Kidney tubule cell (primary cell): ENCODE measurements around the gene KSR1.
"Not testable (repeated sequence)": the region's sequence is repeated elsewhere in the genome, so short reads cannot be mapped to it uniquely, and the experiment has no call there.

Experiments used
- DNase-seq: peaks from one replicate; pipeline ENCODE4 v3.0.0-alpha.2; 2018; ENCODE audit warnings: low spot score

The KSR1 gene

DNA sequence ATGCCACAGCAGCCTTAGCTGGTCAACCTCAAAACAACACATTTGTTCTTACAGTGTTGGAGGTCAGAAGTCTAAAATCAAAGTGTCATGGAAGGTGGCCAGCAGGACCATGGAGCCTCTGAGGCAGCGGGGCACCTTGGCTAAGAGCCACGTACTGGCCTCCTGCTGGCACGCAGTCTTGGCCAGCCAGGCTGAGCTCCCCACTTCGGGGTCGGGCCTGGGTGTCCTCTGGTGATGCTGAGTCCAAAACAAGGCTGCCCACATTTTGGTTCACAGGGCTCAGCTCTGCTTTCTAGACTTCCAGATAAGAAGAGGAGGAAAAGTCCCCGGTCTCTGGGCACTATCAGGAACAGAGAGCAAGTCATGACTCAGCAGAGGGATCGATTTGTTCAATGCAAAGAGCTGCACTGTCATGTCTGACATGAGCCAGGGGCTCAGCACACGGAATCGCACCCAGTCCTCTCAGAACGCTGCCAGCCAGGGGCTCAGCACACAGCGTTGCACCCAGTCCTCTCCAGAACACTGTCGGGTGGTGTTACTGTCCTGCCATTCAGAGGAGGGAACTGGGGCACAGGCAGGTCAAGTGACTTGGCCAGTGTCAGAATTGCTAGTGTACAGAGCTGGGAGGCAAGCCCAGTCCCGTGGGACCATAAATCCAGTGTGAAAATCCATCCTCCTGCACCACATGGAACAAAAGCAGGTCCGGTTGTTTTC is 177.2 kb downstream of the KSR1 start:
- no peak for DNase-seq

DNA sequence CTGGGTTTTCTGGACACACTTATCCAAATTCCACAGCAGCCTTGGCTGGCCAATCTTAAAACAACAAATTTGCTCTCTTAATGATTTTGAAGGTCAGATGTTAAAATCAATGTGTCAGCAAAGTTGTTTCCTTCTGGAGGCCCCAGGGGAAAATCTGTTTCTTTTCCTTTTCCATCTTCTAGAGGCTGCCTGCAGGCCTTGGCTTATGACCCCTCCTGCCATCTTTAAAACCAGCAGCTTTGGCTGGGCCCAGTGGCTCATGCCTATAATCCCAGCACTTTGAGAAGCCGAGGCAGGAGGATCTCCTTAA is 177.7 kb downstream of the KSR1 start:
- DNase-seq: no peak

DNA sequence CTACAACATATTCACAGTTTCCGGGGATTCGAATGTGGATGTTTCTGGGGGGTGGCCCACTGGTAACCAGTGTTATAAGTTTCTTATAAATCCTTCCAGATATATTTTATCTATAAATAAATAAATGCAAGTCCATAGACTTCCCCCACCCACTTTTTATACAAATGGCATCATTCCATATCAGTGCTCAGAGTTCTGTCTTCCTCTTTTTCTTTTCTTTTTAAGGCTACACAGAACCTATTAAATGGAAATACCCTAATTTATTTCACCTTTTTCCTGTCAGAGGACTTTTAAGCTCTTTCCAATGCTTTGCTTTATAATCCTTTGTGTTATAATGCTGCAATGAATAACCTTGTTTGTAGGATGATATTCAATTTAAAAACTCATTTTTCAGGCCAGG is 178.5 kb downstream of the KSR1 start:
- no peak for DNase-seq

DNA sequence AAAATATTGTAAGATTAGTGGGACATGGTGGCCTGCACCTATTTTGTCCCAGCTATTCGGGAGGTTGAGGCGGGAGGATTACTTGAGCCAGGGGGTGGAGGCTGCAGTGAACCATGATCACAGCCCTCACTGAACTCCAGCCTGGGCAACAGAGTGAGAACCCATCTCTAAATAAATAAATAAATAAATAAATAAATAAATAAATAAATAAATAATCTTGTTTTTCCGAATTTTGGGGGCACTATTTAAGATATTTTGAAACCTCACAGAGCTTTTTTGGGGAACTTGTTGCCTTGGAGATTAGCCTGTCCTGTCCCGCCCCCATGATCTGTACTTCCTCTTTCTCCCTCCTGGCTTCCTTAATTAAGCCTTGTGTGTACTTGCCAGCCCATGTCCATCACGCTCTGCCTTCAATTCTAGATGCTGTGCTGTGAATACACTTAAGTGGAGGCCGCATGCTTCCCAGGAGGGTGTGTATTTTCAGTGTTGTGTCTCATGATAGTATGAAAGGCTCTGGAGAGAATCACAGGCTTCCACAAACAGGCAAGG is 179.1 kb downstream of the KSR1 start:
- DNase-seq: no peak

DNA sequence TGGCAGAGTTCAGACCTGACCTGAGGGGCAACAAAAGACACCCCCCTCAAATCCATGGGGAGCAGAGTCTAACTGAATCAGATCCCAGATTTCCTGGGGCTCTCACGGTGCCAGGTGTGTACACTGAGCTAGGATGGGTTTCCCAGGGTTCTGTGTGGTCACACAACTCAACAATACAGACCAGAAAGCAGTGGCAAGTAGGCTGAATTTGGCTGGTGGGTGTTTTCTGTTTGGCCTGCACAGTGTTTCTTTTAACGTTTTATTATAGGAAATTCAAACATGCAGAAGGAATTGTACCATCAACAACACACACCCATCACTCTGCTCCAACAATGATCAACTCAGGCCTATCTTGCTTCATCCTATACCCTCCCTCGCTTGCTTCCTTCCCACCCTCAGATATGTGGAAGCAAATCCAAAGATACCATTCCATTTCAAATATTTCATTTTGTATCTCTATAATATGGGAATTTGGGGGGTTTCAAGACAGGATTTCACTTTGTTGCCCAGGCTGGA is 179.8 kb downstream of the KSR1 start:
- DNase-seq: not testable (repeated sequence)

DNA sequence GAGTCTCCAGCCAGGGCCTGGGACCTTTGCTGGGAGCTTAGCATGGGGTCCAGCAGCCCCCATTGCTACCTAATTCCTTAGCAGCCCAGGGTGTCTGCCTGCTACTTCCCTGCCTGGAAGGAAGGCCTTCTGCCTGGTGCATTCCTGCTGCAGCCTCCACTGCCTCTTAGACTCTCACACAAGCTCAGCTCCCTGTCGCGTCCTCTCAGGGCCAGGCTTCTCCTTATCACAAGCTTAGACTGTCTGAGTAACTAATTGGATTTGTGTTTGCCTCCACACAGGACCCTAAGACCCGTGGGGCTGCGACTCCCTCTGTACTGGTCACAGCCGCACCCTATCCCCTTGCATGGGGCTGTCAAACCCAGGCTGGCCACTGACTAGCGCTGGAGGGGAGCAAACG is 181.6 kb downstream of the KSR1 start:
- DNase-seq: not testable (repeated sequence)

DNA sequence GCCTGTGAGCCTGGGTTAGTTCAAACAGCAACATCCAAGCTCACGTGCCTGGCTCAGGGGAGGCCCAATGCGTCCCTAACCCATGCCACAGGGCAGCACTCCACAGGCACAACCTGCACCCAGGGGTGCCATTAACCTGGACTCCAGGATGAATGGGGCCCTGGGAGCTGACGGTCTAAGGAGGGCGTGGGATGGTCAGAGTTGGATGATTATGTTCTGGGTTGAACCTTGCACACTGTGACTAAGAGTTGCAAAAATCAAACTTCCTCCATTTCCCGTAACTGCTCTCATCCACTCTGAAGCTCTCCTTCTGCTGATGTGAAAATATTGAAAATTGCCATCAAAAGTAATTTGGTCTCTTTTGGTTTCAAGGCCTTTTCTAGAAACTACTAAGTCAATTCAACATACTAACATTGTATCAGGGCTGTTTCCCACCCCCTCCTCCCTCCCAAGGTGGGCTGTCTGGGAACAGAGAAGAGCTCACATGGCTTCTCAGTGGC is 182.2 kb downstream of the KSR1 start:
- not testable (repeated sequence) for DNase-seq

DNA sequence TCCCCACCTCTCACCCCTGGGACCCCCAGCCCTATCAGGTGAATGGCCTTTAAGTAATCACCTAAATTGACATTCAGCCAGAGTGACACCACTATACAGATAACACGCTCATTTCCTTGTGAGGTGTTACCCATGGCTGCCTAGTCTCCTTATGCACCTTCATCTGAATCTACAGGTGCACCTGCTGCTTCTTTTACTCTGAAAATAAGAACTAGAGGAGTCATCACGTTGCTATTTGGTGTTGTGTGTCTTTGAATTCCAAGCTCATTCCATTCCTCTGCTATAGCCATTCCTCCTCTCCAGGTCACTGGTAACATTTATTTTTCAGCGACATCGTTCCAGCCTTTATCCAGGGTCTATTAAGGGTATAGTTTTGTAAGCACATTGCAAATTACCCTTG is 184.5 kb downstream of the KSR1 start:
- peak; percentile 53 for DNase-seq

DNA sequence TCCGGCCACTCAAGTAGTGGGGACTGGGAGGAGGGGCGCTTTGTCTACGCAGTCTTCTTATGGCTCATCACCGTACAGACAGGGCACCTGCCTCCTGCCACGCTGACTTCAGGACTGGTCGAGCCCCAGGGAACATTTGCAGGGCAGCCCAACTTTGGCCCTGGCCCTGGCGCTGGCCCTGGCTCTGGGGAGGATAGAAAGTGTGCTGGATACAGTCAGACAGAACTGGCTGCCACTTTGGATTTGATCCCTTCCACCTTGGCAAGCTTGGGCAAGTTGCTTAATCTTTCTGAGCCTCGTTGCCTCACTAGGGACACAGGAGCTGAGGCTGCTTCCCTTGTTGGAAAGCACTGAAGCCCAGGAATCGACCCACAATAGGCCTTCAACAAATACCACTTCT is 188.3 kb downstream of the KSR1 start:
- DNase-seq: no peak

DNA sequence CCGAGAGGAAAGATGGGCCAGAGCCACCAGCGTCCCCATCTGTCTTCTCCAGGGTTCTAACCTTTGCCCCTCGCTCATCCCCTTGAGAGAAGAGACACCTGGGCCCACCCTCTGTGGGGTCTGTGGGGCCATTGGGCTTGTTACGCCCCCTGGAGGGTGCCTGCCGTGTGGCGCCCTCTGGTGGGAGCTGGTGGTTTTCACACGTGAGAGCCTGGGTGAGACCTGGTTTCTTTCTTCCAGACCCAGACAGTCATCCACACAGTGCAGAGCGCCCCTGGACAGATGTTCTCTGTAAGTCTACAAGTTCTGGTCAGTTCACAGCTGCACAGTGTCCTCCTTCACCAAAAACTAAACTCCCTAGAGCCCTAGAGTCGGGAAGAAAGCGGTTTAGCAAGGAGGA is 189.4 kb downstream of the KSR1 start:
- DNase-seq: not testable (repeated sequence)

DNA sequence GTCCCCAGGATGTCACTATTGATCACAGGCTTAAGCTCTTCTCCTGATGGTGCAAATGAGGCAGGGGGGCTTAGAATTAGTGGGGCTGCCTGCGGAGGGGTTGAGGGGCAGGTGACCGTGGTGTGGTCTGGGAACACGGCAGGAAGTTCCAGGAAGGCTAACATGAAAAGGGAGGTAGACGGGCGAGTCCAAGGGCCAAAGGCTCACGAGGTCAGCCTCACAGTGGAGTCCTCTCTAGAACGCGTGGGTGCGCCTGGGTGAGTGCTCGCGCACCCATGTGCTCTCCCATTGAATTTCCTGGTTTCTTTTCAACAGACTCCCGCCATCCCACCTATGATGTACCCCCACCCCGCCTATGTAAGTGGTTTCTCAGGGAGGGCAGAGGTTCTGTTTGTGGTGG is 190.0 kb downstream of the KSR1 start:
- DNase-seq: no peak

DNA sequence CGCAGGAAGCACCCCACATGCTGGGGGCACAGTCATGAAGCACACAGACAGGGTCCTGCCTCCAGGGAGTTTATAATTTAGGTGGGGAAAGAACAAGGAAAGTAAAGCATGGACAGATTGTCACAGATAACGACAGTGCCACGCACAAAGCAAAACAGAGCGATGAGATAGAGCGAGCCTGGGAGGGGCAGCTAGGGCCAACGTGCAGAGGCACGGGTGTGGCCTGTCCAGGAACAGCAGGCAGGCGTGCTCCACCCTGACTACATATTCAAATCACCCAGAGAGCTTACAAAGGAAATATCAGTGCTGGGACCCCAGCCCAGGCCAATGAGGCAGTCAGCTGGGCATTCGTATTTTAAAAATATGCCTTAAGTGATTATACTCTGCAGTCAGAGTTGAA is 191.5 kb downstream of the KSR1 start:
- no peak for DNase-seq

DNA sequence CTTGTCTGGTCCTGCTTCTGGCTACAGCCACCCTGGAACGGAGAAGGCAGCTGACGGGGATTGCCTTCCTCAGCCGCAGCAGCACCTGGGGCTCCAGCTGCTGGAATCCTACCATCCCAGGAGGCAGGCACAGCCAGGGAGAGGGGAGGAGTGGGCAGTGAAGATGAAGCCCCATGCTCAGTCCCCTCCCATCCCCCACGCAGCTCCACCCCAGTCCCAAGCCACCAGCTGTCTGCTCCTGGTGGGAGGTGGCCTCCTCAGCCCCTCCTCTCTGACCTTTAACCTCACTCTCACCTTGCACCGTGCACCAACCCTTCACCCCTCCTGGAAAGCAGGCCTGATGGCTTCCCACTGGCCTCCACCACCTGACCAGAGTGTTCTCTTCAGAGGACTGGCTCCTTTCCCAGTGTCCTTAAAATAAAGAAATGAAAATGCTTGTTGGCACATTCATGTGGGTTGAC is 192.9 kb downstream of the KSR1 start:
- not testable (repeated sequence) for DNase-seq

DNA sequence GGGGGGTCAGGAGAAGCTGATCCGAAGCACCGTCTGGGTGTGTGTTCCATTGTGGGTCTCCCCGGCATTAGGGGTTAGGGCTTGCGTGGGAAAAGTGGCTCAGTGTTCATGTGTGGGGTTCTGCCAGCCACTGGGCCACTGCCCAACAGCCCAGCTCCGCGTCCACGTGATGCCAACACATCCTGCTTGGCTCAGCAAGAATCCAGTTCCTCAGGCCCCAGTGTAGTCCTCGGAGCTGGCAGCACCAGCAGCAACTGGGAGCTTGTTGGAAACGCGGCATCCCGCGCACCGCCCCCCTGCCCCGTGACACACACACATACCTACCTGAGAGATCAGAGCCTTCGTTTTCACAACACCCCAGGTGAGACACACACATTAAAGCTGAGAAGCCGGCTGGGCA is 193.7 kb downstream of the KSR1 start:
- no peak for DNase-seq

DNA sequence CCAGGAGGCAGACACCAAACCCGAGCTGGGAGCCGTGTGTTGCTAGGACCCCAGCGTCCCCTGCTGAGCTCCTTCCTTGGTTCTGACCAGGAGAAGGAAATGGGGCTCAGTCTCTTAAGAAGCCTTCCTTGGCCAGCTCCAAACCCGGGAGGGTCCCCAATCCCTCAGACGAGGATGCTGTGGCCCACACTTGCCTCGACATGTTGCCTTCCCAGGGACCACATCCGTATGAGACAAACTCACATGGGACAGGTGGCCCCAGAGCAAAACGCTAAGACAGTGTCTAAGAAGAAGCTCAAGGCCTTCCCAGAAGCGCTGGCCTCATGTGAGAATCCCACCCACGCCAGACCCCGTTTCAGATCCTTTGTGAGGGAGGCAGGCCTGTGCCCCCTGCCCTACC is 194.6 kb downstream of the KSR1 start:
- DNase-seq: no peak

DNA sequence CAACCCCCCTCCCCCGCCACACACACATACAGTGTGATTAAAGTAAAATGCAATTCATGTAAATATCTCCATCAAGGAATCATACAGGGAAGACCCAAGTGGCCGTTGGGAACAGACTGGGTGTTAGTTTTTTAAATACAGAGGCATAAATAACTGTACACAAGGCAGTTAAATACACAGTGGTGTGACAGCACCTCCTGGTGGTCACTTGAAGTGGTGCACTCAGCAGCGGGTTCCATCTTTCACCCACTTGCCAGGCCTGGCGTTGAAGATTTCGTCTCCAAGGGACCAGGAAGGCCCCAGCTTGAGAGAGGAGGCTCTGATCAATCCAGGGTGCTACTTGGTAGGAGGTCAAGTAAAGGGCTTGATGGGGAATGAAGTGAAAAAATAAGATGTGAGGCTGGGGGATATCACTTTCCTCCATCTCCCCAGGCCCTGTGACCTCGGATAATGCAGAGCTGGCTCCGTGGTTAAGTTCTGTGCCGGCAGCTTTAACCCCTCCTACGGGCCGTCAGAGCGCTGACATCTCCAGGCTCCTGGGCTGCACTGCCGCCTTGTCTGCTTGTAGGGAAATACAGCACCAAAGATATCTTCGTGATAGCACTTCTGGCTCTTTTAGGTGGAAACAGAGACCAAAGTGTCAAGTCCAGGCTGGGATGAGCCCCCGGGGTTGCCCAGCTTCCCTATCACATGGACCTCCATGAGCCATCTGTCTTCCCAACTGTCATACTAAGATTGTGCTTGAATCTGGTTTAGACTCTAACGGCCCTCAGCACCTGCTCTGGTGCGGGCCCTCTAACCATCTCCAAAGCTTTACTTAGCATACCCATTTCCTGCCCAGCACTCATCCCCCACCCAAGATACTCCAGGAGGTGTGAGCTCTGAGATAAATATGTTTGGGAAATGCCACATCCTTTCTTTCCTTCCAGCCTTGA is 195.4 kb downstream of the KSR1 start:
- peak; percentile 42 for DNase-seq

DNA sequence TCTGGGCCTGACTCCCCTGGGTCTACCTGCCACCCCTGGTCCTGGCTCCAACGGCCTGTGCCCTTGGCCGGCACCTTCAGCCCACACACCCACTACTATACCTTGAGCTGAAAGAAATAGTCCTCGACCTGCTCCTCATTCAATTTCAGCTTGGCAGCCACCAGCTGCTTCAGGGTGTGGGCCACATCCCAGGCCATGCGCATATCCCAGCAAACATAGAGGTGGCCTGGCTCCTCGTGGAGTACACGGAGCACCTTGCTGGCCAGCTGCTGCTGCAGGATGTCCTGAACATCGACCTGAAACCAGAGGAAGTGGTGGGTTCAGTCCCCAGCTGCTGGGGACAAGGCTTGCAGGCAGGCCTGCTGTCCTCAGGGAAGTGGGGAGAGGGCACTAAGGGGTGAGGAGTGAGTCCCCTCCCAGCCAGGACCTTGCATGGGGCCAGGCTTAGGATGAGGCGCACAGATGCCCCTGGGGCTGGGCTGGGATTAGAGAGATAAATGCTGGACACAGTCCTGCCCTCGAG is 197.3 kb downstream of the KSR1 start:
- DNase-seq: not testable (repeated sequence)

DNA sequence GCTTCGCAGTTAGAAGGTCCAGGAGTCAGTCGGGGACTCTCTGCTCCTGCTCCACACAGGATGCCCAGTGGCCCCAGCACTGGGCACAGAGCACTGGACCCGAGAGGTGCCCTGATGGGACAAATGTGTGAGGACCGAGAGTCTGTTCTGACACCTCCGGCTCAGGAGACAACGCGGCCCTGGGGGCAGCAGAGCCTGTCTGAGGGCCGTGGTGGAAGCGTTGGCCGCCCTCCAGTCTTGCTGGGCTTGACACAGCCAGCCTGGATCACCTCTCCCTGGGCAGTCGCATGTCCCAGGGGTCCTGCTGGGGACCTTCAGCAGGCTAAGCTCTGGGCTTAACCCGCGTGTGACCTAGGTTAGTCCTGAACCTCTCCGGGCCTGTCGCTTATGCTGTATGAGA is 197.9 kb downstream of the KSR1 start:
- DNase-seq: no peak

DNA sequence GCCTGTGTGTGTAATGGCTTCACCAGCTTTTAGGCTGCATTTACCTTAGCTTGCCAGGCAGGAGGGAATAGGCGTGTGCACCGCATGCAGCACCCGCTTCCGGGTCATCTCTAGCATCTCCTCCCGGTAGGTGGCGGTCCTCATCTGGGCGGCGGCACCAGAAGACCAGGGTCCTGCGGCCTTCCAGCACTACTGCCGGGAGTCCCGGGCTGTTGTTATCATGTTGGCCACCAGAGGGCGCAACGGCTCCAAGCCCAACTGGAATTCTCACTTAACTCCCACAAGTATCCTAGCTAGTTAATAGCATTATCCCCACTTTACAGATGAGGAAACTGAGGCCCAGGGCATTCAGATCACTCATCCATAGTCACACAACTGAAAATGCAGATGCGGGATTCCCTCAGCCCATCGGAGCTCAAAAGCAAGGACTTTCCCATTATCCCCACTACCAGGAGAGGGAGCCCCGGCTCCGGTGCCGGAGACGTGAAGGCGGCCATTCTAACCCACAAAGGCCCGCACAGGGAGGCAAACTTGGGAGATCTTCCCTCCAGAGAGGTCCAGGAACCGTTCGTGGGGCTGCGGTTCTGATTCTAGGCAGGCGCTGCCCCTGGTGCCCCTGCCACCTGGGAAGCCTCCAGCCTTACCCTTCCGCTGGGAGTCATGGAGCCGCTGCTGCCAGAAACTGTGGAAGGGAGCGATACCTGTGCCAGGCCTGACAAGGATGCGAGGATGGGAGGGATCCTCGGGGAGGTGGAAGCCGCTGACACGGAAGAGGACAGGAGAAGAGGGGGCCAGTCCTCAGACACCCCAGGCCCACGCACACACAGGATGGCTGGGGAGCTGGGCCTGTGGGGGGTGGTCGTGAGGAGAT is 198.6 kb downstream of the KSR1 start:
- DNase-seq: peak; percentile 79

DNA sequence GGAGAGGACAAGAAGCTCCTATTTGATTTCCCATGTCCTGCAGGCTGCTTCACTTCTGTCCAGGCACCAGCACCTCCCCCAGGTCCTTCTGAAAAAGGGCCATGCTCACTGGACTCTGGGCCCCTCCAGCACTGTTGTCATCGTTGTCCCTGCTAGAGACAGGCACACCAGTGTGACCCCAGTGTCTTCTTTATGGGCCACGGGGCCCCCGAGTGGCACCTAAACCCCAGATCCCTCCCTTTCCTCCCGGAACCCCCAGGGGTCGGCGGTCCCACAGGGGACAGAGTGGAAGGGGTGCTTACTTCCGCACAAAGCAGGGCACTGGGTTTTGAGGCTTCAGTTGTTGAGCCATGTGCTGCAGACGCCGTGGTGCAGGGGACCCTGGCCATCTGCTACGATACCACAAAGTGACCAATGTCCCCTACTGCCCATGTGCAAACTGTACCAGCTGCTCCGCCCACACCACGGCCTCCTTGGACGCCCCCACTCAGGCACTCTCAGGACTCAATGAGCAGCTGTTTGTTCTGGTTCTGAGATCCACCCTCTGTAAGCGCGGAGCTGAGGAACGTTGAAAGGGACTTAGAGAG is 199.4 kb downstream of the KSR1 start:
- not testable (repeated sequence) for DNase-seq

DNA sequence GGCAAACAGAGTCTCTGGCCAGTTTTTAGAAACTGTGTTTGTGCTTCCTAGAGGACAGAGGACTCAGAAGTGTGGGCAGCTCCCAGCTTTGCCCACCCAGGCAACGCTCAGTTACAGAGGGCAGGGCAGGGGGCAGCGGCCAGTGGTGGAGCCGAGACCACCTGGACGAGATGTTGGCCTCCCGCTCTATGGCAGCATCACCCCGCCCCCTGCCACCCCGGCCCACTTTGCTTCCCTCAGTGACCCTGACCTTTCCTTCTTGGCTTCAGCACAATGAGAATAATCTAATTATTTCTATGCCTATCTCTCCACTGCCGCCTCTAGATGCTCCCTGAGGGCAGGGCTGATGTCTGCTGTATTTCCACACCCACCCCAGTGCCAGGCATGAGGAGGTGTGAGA is 200.4 kb downstream of the KSR1 start:
- DNase-seq: not testable (repeated sequence)
